Stimulated activated CD4-positive, alpha-beta T cell treated with anti-CD3 and anti-CD28 coated beads, TNF-alpha, amount 100 ng/mL, for 4 hours (primary cell): ENCODE data around the gene CRYGA.
"Not testable (repeated sequence)": the region's sequence is repeated elsewhere in the genome, so short reads cannot be mapped to it uniquely, and the experiment has no call there.

Experiments
- DNase-seq, 3 experiments: peaks; one replicate each; pipeline ENCODE4 v3.0.0-alpha.2; 2020; ENCODE audit warnings: low read depth in 3 of 3

The CRYGA gene

GRCh38 chr2:208127090-208127489, 36.3 kb downstream of the CRYGA start:
- DNase-seq = no peak

- DNase-seq = no peak
These were observed 38.1 kb downstream of the CRYGA start for GRCh38 chr2:208125251-208125650.

DNA sequence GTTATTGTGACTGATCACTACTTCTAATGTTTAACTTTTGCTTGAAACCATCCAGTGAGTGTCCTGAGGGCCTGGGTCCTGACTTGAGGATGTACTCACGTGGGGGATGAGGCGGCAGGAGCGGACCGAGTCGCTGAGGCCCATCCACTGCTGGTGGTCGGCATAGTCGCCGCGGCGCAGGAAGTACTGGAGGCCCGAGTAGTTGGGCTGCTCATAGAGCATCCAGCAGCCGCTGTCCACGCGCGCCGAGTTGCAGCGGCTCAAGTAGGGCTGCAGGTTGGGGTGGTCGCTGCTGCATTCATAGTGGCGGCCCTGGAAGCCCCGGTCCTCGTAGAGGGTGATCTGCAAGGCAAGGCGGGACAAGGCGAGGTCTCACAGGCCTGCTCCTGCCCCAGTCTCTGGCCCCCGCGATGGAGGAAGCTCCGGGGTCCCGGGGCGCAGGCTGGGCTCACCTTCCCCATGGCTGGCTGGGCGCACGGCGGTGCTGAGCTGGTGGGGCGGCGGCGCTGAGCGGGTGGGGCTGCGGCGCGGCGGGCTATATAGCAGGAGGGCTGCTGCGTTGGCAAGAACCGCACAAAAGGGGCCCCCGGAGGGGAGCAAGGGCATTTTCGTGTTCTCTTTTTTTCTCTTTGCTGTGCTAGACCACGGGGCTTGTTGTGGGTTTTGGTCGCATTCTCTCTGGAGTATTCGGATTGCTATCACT, 39.2 kb downstream of the CRYGA start, which contains the start of gene CRYGD:
Gene CRYGD (minus strand): TSS at position 512 of the 703 bp plus-strand sequence. CDS start 51 bp downstream, at position 461.
- not testable (repeated sequence) for DNase-seq

GRCh38 chr2:208122248-208122647, 41.1 kb downstream of the CRYGA start:
- no peak for DNase-seq

GRCh38 chr2:208118918-208119317, 44.5 kb downstream of the CRYGA start:
- DNase-seq = no peak

DNA sequence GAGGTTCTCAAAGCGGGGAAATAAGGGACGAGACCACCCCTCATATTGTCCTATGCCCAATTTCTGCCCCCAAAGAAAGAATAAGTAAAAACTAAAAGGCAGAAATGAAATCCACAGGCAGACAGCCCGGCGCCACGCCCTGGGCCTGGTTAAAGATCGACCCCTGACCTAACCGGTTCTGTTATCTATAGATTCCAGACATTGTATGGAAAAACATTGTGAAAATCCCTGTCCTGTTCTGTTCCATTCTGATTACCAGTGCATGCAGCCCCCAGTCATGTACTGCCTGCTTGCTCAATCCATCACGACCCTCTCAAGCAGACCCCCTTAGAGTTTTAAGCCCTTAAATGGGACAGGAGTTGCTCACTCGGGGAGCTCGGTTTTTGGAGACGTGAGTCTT, 46.0 kb downstream of the CRYGA start:
- DNase-seq = not testable (repeated sequence)

DNA sequence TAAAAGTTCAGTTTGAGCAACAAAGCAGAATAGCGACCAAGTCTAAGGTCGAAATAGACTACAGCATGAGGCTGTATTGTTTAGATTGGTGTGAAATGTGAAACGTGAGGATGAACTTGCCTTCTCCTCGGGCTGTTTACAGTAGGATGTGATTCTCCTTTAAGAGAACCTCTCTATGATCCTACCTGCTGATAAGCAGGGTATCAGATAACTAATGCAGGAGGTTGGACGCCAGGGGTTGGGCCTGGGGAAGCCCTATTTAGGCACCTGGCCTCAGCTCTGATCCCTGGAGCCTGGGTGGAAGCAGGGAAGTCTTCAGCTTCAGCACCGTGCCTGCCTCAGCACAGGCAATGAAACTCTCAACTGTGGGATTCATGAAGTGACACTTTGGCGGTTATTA, 50.4 kb downstream of the CRYGA start:
- no peak for DNase-seq

DNA sequence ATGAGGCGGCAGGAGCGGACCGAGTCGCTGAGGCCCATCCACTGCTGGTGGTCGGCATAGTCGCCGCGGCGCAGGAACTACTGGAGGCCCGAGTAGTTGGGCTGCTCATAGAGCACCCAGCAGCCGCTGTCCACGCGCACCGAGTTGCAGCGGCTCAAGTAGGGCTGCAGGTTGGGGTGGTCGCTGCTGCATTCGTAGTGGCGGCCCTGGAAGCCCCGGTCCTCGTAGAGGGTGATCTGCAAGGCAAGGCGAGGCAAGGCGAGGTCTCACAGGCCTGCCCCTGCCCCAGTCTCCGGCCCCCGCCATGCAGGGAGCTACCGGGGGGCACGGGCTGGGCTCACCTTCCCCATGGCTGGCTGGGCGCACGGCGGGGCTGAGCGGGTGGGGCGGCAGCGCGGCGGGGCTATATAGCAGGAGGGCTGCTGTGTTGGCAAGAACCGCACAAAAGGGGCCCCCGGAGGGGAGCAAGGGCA, 51.1 kb downstream of the CRYGA start:
- not testable (repeated sequence) for DNase-seq
